Measurements from ENCODE around the gene MYOM1. TPM values are rescaled to one million over a fixed set of nuclear protein-coding genes. Genes with fewer than 3 reads are reported as not detected.

The MYOM1 gene
- total RNA-seq, 2 experiments from 2014 or later, result 2.4 to 3.8 TPM

GRCh38 chr18:3262234-3263131 is 42.7 kb upstream of the MYOM1 start:
- intact Hi-C loops (cut with micrococcal nuclease; ENCODE audit: unreplicated experiment), result loop anchor here (5.0 kb wide), 1 partner anchor 605 kb away; the partner anchor contains the start of gene SMCHD1
- no TSS peak for BruUV-seq (replicated peaks)

GRCh38 chr18:3261373-3262233 is 41.8 kb upstream of the MYOM1 start, which contains the start of gene MYL12B:
TSS of gene MYL12B (plus strand) at chr18:3262133. CDS start at chr18:3272899, 10,766 bp downstream.
- H3K9me3 ChIP-seq (ENCODE audit: low read length), result no peaks in the 10 kb centered on the region
- TSS peak; percentile 93 for BruUV-seq (replicated peaks)
- DNase-seq (ENCODE audit: low spot score), result peak; percentile 88
- POLR2A ChIA-PET, result interaction anchor here (0.7 to 2.4 kb wide), 7 partner anchors 10 to 398 kb away, joined by 3 to 9 read pairs (median 4); no protein-coding TSS in a partner anchor
- intact Hi-C loops (cut with micrococcal nuclease; ENCODE audit: unreplicated experiment), result loop anchor here (1.0 to 5.0 kb wide), 2 partner anchors 18 to 604 kb away; partner anchors contain the start of gene SMCHD1
- peaks cover 24% of the 10 kb centered on the region; the same call in 1 of the 2 replicates for H4K20me1 ChIP-seq (ENCODE audit: insufficient read depth, low read length)
- no peak for TF ChIP-seq CTCF (conservative IDR thresholded peaks at IDR 0.05; ENCODE audit: low read length)
- TF ChIP-seq EZH2phosphoT487 (IDR thresholded peaks at IDR 0.05; ENCODE audit: borderline replicate concordance, low read depth, low read length), result no peak
- H2AFZ ChIP-seq (ENCODE audit: low read length), result peak within 1 kb of the TSS; percentile 44; the same call in 1 of the 2 replicates
- peak within 1 kb of the TSS; percentile 86 for H3K4me3 ChIP-seq (ENCODE audit: low read depth, low read length, poor library complexity, severe bottlenecking)
- peaks cover 31% of the 10 kb centered on the region for H3K36me3 ChIP-seq (ENCODE audit: insufficient read depth, low read length)
- peak within 1 kb of the TSS; percentile 93 for H3K4me2 ChIP-seq (ENCODE audit: low read length)
- H3K27ac ChIP-seq (ENCODE audit: low read depth, low read length, poor library complexity, severe bottlenecking), result peak within 1 kb of the TSS; percentile 81
- CTCF ChIA-PET (ENCODE audit: unreplicated experiment), result no interaction called here
- peaks cover 60% of the 10 kb centered on the region for H3K79me2 ChIP-seq (ENCODE audit: insufficient read depth, low read depth, low read length)
- no peaks in the 10 kb centered on the region for H3K9me2 ChIP-seq (ENCODE audit: insufficient read depth, low read length)
- H3K4me1 ChIP-seq (ENCODE audit: insufficient read depth, low read length, poor library complexity, severe bottlenecking), result peaks cover 62% of the 10 kb centered on the region

More at GRCh38 chr18:3262234-3263131, 42.7 kb upstream of the MYOM1 start:
- Histone ChIP-seq H3K79me2 (ENCODE audit: insufficient read depth, low read depth, low read length) (peaks cover 69% of the 10 kb centered on the region), H3K36me3 (ENCODE audit: insufficient read depth, low read length) (peaks cover 23% of the 10 kb centered on the region), H3K4me3 (ENCODE audit: low read depth, low read length, poor library complexity, severe bottlenecking) (peak overlapping the region; percentile 86), H2AFZ (ENCODE audit: low read length) (no peak overlapping the region), H3K9me2 (ENCODE audit: insufficient read depth, low read length) (no peaks in the 10 kb centered on the region), H3K27ac (ENCODE audit: low read depth, low read length, poor library complexity, severe bottlenecking) (peak overlapping the region; percentile 81), H3K4me2 (ENCODE audit: low read length) (peak overlapping the region; percentile 93), H3K4me1 (ENCODE audit: insufficient read depth, low read length, poor library complexity, severe bottlenecking) (peaks cover 63% of the 10 kb centered on the region), H4K20me1 (ENCODE audit: insufficient read depth, low read length) (peaks cover 31% of the 10 kb centered on the region; the same call in 1 of the 2 replicates), H3K9me3 (ENCODE audit: low read length) (no peaks in the 10 kb centered on the region)
- ChIA-PET CTCF (ENCODE audit: unreplicated experiment) (no interaction called here), POLR2A (interaction anchor here (0.6 to 4.9 kb wide), 9 partner anchors 7 to 399 kb away, joined by 3 to 45 read pairs (median 4); no protein-coding TSS in a partner anchor)
- TF ChIP-seq EZH2phosphoT487 (IDR thresholded peaks at IDR 0.05; ENCODE audit: borderline replicate concordance, low read depth, low read length) (no peak), CTCF (conservative IDR thresholded peaks at IDR 0.05; ENCODE audit: low read length) (no peak)
- DNase-seq (ENCODE audit: low spot score), result peak; percentile 53
